Stimulated activated CD4-positive, alpha-beta T cell treated with anti-CD3 and anti-CD28 coated beads, TNF-alpha, amount 100 ng/mL, for 48 hours (primary cell): ENCODE results near the gene MGMT.

Experiments used
- DNase-seq, 3 donors: peaks; one replicate each; pipeline ENCODE4 v3.0.0-alpha.2; 2020; ENCODE audit warnings: low read depth in 3 of 3

The MGMT gene

DNA sequence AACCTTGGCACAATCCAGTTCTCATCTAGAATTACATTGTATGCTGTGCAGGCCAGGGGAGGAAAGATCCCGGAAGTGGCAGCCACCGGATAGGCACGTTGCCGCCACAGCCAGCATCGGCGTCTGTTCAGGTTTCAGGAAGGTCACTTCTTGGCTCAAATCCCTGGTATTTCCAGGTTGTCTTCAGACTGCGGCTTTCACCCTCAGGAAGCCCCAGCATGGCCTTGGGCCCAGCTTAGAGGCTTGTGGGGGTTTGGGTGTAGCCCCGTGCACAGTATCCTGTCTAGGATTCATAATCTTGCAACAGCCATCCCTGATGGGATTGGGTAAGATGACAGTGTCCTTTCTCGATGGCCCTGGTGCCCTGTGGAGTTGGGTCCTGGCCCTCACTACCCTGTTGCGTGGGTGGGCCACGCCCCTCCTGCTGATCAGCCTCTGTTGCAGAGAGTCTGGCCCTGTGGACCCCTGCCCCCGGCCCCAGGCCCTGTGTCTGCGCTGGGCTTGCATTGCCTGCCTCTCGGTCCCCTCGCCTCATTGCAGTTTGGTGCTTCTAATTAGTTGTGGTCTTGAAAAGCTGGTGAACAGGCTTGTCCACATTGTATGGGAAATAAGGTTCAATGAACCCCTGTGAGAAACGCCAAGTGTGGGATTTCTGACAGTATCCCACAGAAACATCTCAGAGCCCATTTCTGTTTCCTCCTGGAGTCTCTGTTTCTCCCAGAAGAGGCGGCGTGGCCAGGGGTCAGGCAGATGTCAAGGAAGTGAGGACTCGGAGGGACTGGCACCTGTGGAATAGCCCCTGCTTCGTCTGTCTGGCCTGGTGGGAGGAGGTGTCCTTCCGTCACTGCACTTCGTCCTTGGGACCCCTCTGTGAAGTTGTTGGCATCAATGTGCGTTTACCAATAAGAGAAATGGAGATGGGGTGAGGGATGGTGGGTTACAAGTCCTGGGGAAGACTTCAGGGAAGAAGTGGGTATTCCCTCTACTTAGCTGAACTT lies 77.5 kb downstream of the MGMT start:
- no peak for DNase-seq

DNA sequence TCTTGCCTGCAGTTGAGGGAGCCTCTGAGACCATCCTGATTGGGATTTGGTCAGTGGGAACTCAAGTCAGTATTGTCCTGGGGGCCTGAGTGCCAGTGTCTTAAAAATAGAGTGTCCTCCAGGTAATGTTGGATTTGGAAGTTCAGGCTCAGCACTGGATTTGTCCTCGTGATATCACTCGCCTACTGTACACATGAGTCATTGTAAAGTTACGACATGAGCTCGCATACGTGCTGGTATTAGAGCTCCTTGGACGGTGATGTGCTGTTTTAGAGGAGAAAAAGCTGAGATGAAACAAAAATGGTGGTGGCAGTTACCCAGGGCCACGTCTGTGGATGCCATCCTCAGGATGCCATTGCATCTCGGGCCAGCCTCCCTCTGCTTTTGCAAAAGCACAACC lies 78.2 kb downstream of the MGMT start:
- no peak for DNase-seq

DNA sequence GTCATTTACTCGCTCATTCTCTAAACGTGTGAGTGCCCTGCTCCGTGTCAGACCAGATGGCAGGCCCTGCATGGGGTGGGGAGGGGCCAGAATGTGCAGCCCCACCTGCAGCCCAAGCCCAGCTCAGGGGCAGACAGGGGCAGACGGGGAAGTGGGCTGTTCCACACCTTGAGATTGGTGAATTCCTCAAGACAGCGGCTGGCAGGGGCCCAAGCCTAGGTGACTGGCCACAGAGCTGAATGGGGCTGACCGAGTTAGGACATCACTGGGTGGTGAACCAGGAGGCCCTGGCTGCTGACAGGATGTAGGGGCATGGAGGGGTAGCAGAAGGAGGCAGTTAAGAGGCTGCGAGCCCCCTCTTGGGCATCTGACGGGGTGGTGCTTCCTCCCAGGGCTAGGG lies 79.1 kb downstream of the MGMT start:
- no peak for DNase-seq

DNA sequence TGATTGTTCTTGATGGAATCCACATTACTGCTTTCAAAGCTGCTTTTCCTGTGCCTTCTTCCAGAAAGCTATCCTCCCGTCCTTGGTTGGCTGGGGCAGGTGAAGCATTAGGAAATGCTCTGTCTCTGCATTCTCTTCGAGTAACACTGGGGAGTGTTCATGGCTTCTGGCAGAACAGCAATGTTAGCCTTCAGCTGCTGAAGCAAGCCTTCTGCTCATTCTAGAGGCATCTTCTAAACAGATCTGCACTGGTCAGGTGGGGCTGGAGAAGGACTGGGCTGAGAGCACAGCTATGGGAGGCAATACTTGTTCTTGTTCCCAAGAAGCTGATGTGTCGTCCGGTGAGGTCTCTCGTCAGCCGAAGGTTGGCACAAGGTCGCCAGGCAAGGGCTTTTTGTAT lies 80.6 kb downstream of the MGMT start:
- DNase-seq: no peak

DNA sequence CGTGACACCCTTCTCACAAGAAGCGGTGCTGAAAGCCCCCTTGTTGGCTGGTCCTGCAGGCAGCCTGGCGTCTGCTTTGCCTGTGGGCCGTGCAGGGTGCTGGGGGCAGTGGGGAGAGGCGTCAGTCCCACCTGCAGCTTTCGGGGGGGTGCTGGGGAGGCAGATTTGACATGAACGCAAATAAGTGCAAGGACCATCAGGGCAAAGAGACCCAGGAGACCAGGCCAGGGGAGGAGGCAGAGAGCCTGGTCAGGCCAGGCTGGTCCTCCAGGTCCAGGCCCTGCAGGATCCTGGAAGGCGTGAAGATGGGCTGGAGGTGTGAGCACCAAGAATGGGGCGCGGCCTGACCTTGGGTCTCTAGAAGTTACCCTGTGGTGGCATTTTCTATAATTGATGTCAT lies 81.6 kb downstream of the MGMT start:
- no peak for DNase-seq

DNA sequence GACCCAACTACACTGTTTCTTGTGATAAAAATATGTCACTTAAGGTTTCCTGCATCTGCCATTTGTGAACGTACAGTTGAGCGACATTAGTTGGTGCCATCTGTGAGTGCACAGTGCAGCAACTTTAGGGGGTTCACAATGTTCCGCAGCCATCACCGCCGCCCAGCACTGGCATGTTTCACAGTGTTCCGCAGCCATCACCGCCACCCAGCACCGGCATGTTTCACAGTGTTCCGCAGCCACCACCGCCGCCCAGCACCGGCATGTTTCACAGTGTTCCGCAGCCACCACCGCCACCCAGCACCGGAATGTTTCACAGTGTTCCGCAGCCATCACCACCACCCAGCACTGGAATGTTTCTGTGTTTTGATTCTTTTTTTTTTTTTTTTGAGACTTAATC lies 83.0 kb downstream of the MGMT start:
- DNase-seq: no peak

DNA sequence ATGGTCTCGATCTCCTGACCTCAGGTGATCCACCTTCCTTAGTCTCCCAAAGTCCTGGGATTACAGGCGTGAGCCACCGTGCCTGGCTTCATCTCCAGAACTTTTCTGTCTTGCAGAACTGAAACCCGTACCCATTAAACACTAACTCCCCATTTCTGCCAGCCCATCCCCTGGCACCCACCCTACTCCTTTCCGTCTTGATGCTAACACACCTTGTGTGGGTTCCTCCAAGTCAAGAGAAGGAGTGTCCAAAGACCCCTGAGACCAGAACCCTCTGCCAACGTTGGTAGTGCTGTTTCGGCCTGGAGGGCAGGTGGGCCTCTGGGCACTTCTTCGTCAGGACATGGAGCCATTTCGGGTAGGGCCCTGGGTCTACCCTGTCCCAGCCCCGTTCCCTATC lies 83.6 kb downstream of the MGMT start:
- DNase-seq: no peak

DNA sequence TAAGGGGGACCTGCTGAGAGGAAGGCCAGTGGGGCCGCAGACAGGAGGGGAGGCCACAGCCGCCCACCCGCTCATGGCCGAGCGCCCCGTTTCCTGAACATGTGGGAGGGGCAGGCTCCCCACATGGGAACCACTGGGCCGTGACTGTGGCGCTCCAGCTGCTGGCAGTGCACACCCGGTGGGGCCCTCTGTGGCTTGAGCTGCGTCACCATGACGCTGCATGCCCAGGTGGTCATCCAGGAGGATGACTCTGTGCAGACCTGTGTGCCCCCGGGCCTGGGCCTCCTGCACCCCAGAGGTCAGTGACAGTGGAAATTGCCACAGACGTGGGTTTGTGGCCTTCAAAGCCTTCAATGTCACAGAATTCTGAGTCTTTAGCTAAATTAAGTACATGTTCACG lies 85.1 kb downstream of the MGMT start:
- no peak for DNase-seq

DNA sequence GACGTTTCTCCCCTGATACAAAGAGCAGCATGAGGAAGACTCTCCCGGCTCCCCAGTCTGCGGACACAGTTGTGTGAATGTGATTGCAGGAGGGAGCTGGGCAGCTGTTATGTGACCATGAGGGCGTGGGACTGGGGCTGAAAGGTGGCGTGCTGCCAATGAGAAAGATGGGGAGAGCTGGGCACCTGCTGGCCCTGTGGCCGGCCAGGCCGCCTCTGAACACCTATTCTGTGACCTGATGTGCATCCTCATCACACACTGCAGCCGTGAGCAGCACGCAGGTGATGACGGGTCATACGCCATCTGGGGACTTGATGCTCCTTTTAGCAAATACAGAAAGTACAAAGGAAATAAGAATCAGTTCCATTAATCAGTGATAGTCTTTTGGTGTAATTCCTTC lies 86.9 kb downstream of the MGMT start:
- no peak for DNase-seq

DNA sequence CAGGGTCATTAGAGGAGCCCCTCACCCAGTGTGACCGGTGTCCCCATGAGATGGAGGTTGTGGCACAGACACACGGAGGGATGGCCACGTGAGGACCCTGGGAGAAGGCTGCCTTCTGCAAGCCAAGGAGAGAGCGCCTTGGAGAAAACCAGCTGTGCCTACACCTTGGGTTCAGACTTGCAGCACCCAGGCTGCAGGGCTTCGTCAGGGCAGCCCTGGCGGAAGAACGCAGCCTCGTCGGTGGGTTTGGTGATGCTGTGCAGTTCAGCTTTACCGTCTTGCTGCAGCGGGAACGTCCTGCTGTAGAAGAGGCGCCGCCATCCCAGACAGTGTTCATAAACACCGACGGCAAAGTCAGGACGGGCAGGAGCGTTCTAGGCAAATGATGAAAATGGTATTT lies 89.3 kb downstream of the MGMT start:
- DNase-seq: no peak

DNA sequence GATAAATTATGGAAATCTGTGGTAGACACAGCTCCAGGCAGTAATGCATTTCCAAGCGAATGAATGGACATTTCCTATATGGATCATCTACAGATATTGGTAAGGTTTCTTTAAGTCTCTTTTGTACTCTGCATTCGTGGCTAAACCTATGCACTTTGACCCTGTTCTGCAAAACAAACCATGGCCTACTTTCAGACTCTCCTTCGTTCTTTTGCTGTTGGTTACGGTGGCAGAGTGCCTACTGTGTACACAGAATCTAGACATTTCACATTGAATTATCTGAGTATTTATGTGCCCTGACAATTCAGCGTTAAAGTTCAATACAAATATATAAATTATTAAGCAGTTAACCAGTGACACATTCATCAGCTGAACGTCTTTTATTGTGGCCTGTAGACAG lies 93.3 kb downstream of the MGMT start:
- DNase-seq: no peak

DNA sequence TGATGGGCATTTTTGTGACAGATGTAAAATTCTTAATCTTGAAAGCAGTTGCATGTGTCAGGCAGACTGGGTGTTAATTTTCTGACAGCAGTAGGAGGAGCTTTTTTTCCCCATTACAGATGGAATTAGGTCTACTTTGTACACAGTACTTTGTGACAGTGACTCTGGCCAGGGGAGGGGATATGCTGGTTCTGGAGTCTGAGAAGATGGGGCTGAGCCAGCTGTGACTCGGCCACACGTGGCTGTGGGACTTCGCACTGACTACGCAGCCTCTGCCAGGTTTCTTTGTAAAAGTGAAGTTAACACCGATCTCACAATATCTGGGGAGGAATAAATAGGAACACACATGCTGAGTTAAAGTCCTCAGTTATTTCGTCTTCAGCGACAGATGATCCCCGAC lies 95.4 kb downstream of the MGMT start:
- no peak for DNase-seq

DNA sequence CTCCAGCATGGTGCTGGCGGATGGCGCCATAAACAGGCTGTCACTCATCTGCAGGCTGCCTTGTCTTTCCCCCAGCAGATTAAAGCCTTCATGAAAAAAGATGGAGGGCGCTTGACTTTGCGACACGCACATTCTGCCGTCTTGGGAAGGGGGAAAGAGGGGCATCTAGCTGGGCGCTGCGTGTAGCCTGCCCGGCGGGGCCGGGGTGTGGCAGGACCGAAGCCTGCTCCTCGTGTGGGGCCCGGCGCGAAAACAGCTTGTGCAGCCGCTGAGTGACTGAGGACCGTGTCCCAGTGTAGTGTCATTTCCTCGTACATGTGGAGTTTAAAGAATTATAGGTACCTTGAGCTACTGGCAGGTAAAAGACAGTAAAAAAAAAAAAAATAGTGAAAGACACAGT lies 97.9 kb downstream of the MGMT start:
- no peak for DNase-seq

DNA sequence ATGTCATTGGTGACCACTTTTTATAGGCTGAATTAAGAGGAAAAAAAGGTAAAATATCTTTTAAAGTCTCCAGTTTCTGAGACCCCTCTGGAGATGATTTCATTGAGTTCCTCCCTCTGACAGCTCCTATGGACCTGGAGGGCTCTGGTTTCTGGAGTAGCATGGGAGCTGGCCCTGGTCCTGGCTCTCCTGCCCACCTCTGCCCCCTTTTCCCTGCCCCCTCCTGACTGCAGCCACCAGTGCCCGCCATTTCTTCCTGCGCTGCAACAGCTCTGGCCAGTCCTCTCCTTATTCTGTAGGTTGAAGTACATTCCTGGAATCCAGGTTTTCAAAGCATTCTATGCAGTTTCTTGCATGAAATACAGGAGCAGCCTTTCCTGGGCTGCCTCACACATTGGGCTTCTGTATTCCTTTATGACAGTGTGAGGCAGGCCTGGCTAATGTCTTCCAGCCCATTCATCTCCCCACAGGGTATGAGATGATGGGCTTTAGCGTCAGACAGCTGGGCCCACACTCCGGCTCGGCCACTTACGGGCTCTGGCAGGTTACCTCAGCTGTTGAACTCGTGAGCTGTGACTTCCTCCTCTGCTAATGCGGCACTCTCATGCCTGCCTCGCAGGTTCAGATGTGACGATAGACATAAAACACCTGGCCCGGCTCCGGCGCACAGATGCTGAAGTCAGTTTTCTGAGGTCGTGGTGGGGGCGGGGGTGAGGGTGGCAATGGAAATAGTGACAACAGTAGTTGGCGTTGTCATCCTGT lies 101.7 kb downstream of the MGMT start:
- DNase-seq: no peak

DNA sequence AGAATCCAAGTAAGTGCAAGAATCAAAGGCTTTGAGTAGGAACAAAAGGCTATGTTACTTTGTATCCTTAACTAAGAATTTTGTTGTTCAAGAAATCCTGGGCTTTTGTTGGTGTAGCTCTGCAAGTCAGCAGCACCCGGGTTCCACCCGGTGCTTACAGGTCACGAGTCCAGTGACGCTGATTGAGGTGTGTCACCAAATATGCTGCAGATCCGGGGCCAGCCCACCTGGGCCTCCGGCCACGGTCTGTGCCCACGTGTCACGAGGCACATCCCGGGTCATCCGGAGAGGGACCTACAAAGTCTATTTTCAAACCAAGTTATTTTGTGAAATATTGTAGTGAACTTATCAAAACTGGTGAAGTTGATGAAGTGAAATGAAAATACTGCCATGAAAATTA lies 103.1 kb downstream of the MGMT start:
- DNase-seq: no peak

DNA sequence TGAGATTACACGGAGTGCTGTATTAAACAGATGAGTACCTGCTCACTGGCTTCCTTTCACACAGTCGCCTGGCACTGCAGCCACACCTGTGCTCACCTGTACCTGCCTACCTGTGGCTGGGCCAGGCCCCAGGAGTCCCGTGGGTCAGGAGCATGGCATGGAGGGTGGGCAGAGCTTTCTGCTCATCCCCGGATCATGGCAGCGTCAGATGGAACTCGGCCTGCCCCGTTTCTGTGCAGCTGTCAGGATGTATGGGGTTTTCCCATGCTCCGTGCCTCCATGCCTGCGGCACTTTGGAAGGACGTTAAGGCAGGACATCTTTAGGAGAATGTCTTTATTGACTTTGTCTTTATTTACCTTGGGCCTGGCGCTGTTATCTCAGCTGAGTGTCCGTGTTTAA lies 112.2 kb downstream of the MGMT start:
- DNase-seq: no peak

DNA sequence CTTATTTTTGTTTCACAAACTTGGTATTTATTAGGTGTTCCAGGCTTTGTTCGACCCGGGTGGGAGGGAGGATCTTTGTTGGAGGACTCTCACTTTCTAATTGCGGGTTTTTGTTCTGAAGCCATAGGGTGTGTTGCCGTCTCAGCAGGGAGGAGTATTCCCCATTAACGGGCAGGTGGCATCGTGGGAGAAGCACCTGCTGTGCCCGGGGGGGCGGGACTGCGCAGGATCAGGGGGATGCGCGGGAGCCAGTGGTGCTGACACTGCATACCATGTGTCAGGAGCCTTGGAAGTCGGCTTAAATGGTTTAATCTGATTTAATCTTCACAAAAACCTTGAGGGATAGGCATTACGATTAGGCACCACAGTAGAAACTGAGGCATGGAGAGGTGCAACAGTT lies 113.0 kb downstream of the MGMT start:
- DNase-seq: no peak

DNA sequence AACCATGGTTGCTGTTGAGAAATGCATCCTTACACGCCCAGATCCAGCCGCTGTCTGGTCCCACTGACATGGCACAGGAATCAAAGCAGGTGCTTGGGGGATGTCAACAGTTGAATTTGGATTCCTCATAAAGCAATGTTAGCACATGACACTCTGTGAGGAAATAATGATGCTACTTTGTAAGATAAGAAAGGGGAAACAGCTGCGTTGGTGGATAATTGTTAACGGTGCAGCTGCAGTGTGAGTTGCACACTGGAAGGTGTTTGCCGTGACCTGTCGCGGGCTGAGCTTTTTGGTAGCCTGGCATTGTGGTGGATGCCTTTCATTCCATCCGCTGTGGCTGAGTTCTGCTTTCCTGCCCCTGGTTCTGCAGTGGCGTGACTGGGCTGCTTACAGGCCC lies 113.9 kb downstream of the MGMT start:
- no peak for DNase-seq

DNA sequence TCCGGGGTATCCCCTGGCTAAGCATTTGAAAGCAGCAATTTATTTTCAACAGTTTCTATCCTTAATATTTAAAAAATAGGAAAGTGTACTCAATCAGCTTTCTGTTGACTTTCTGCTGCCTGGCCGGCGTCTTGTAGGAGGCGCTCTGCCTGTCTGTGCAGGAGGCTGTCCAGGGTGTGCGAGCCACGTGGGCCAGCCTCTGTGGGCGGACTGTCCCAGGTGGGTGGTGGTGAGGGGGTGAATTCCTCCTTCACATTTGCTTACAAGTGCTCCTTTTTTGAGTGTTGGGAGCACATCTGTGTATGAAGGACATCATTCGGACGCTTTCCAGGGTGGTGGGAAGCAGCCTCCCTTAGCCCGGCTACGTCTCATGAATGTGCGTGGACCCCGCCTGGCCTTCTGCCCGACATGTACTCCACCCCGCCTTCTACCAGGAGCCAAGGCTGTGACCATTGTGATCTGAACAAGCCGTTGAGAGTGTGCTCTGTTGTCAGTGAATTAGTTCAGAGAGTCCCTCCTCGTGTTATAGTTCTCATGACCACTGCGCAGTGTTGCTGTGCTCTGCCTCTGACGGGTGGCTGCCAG lies 114.9 kb downstream of the MGMT start:
- DNase-seq: no peak

DNA sequence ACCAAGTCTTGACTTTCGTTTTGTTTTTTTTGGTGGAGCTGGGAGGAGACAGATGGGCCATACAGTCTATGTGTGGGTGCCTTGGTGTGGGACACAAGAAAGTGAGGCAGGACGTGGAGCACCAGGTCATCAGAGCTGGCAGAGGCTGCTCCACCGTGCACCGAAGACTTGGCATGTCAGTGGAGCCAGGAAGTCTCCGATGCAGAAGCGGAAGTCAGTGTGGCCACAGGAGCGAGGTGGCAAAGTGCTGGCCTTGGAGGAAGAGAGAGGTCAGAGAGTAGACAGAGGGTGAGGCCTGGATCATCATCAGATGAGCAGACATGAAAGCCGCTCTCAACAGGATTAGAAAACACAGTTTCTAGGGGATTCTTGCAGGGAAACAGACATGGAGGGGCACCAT lies 116.8 kb downstream of the MGMT start:
- DNase-seq: no peak

DNA sequence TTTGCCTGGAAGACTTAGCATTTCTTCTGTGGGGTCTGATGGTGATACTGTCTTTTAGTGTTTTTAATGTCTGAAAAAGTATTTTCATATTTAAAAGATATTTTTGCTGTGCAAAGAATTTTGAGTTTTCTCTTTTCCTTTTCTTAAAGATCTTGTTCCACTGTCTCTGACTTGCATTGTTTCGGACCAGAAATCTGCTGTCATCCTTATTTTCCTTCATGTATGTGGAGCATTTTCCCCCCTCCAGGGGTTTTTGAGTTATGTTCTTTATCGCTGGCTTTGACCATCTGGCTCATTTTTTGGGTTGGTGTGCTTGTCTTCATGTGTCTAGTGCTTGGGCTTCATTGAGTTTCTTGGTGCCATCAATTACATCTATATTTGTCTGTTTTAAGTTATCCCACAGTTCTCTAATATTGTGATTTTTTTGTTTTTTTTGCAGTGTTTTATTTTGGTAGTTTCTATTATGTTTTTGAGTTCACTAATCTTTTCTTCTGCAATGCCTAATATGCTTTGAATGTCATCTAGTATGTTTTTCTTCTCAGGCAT lies 119.9 kb downstream of the MGMT start:
- DNase-seq: no peak

DNA sequence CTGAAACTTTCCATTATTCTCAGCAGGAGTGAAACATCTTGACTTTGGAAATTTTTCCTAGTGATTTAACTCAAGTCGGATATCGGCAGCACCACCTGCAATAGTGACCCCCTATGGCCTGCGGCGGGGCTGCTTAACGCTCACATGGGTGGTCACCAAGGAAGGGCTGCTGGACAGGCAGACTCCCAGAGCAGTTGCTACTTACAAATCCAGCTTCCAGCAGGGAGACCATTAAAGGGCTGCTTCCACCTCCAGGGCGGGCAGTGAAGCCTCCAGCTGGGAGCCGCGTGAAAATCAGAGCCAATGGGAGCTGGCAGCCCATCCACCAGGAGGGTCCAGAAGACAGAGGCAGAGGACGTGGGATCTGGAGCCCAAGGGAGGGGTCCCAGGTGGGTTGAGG lies 122.5 kb downstream of the MGMT start:
- no peak for DNase-seq

DNA sequence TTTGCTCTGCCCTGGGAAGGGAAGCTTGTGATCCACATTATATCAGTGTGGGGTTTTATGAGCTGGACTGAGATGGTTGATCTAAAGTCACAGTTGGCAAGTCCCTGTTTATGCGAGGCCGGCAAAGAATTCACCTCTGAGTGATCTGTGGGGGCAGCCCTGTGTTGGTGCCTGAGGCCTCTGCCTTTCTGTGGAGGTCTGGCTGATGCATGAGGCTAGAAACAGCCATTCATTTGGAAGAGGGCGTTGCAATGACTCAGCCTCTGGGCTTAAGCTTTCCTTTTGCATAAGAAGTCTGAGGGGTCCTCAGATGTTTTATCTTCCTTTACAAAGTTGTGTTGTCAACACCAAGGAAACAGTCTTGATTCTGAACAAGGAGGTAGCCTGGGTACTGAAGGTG lies 126.9 kb downstream of the MGMT start:
- DNase-seq: no peak
